Measurements from ENCODE around the gene SDK1.

GRCh38 chr7:3691478-3692158 is 390.6 kb downstream of the SDK1 start:
- TF ChIP-seq, protein P1, sequence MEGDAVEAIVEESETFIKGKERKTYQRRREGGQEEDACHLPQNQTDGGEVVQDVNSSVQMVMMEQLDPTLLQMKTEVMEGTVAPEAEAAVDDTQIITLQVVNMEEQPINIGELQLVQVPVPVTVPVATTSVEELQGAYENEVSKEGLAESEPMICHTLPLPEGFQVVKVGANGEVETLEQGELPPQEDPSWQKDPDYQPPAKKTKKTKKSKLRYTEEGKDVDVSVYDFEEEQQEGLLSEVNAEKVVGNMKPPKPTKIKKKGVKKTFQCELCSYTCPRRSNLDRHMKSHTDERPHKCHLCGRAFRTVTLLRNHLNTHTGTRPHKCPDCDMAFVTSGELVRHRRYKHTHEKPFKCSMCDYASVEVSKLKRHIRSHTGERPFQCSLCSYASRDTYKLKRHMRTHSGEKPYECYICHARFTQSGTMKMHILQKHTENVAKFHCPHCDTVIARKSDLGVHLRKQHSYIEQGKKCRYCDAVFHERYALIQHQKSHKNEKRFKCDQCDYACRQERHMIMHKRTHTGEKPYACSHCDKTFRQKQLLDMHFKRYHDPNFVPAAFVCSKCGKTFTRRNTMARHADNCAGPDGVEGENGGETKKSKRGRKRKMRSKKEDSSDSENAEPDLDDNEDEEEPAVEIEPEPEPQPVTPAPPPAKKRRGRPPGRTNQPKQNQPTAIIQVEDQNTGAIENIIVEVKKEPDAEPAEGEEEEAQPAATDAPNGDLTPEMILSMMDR (IDR thresholded peaks at IDR 0.05 in 4 of 5, conservative IDR thresholded peaks at IDR 0.05 in 1 of 5), result no peak
- no peak for TF ChIP-seq POLR2A (IDR thresholded peaks at IDR 0.05)
